MG63 (cell line): Measurements from ENCODE around the gene C11orf24. TPM values are rescaled to one million over a fixed set of nuclear protein-coding genes. Genes with fewer than 3 reads are reported as not detected.

ENCODE experiments used
- DNase-seq: peaks from one replicate; pipeline ENCODE4 v3.0.0-alpha.2; 2020
- H3K27me3 ChIP-seq: fragments of 250-450 bp; sonication (Bioruptor Pico); 2 replicates; pipeline ENCODE4 v1.5.1; 2020; ENCODE audit warnings: mild to moderate bottlenecking, moderate library complexity
- H3K36me3 ChIP-seq: fragments of 250-450 bp; sonication (Bioruptor Pico); 2 replicates; pipeline ENCODE4 v1.5.1; 2020; ENCODE audit warnings: mild to moderate bottlenecking, moderate library complexity
- H3K4me3 ChIP-seq: fragments of 250-450 bp; sonication (Bioruptor Pico); 2 replicates; pipeline ENCODE4 v1.5.1; 2020; ENCODE audit warnings: mild to moderate bottlenecking, moderate library complexity
- H3K9me3 ChIP-seq: fragments of 250-450 bp; sonication (Bioruptor Pico); 2 replicates; pipeline ENCODE4 v1.5.1; 2020; ENCODE audit warnings: mild to moderate bottlenecking, moderate library complexity
- total RNA-seq: library from RNA; depleted of rRNA; stranded (reverse); fragments of >200 nt; shearing (Covaris generic); gene quantifications from 2 replicates; pipeline ENCODE4 v1.2.3, GENCODE V29; 2014; ENCODE audit warnings: low replicate concordance

The C11orf24 gene
- total RNA-seq, 1 experiment from 2014 or later, result 30.3 TPM

DNA sequence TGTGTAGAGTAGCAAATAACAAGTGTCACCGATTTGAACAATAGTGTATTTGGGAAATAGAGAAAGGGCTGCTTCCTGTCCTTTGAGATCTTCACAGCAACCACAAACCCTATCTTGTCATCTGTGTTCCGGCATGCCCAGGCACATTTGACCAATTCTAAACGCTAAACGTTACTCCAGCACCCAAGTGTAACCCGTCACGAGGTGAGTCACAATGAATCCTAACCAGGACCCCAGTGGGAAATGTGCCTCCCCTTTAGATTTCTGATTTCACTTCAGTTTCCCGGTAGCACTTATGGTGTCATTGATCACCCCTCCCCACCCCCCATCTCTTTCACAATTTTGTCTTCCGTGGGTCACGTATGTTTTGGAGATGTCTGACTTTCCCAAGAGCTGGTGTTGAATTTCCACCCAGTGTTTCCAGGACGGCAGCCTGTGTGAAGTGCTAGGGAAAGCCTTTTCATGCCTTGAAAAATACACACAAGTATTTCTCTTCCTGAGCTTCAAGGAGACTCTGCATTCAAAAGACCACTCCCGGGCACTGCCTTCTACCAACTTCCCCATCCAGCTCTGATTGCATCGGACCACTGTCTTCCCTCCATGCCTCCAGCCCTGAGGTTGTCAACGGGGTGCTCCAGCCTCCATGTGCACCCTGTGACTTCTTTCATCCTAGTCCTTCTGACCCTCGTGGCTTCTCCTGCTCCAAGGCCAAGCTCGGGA lies 10.5 kb upstream of the C11orf24 start:
- no peaks in the 10 kb centered on the region for H3K27me3 ChIP-seq
- DNase-seq, result no peak

GRCh38 chr11:68279676-68280075 lies 7.9 kb upstream of the C11orf24 start:
- Histone ChIP-seq H3K4me3 (no peak overlapping the region), H3K36me3 (no peaks in the 10 kb centered on the region)
- no peak for DNase-seq

More for the DNA sequence above, 10.5 kb upstream of the C11orf24 start:
- no peaks in the 10 kb centered on the region for H3K9me3 ChIP-seq
- H3K4me3 ChIP-seq, result no peak overlapping the region
- no peaks in the 10 kb centered on the region for H3K36me3 ChIP-seq

DNA sequence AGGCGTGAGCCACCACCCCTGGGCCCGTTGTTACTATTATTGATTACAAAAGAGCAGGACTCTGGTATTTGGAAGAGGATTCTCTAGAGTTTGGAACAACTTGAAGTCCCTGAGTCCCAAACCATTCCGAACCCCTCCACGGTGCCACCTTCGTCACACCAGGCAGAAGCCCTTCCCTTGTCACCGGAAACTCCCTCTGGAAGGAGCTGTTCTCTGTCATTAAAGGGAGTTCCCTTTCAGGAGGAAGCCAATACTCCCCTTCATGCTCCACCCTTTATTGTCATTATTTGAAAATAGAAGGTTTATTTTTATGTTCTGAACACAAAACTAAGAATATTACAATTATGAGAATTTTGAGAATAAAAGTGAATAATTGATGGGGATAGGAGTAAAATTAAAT lies 5.1 kb upstream of the C11orf24 start:
- no peak for DNase-seq
- Histone ChIP-seq H3K36me3 (no peaks in the 10 kb centered on the region), H3K4me3 (no peak overlapping the region), H3K27me3 (no peaks in the 10 kb centered on the region), H3K9me3 (no peaks in the 10 kb centered on the region)

More at GRCh38 chr11:68279676-68280075, 7.9 kb upstream of the C11orf24 start:
- no peaks in the 10 kb centered on the region for H3K9me3 ChIP-seq
- no peaks in the 10 kb centered on the region for H3K27me3 ChIP-seq

- no peak overlapping the region for H3K4me3 ChIP-seq
- H3K36me3 ChIP-seq, result no peaks in the 10 kb centered on the region; the same call in 1 of the 2 replicates
- no peaks in the 10 kb centered on the region for H3K9me3 ChIP-seq
- no peak for DNase-seq
- H3K27me3 ChIP-seq, result no peaks in the 10 kb centered on the region
These were observed 4.1 kb upstream of the C11orf24 start for GRCh38 chr11:68275721-68276507.

- Histone ChIP-seq H3K36me3 (no peaks in the 10 kb centered on the region; the same call in none of the 2 replicates), H3K4me3 (no peak overlapping the region), H3K9me3 (no peaks in the 10 kb centered on the region), H3K27me3 (no peaks in the 10 kb centered on the region)
- DNase-seq, result no peak
These were observed 2.5 kb upstream of the C11orf24 start for GRCh38 chr11:68274306-68274705.

DNA sequence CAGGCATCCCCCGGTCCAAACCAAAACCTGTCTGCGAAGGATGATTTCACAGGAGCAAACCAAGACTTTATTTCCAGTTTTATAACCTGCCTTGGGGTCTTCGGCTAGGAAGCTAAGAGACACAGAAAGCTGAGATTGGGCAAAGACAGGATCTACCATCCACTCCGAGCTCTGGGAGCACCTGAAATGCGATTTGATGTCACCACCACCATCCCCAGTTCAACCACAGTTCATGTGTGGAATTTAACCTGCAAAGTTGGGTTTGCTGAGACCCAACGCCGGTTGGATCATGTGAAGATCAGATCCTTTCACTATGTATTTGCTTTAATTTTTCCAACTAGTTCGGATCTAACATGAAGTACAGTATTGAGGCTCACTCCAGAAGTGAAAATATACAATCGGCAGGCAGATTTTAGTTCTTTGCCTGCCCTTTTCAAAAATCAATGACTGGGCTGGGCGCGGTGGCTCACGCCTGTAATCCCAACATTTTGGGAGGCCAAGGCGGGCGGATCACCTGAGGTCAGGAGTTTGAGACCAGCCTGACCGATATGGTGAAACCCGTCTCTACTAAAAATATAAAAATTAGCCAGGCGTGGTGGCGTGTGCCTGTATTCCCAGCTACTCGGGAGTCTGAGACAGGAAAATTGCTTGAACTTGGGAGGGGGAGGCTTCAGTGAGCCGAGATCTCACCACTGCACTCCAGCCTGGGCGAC lies 1.4 kb upstream of the C11orf24 start:
- peaks cover 7% of the 10 kb centered on the region for H3K36me3 ChIP-seq
- H3K9me3 ChIP-seq, result no peaks in the 10 kb centered on the region
- DNase-seq, result no peak
- H3K27me3 ChIP-seq, result no peaks in the 10 kb centered on the region
- H3K4me3 ChIP-seq, result peak overlapping the region; percentile 88

DNA sequence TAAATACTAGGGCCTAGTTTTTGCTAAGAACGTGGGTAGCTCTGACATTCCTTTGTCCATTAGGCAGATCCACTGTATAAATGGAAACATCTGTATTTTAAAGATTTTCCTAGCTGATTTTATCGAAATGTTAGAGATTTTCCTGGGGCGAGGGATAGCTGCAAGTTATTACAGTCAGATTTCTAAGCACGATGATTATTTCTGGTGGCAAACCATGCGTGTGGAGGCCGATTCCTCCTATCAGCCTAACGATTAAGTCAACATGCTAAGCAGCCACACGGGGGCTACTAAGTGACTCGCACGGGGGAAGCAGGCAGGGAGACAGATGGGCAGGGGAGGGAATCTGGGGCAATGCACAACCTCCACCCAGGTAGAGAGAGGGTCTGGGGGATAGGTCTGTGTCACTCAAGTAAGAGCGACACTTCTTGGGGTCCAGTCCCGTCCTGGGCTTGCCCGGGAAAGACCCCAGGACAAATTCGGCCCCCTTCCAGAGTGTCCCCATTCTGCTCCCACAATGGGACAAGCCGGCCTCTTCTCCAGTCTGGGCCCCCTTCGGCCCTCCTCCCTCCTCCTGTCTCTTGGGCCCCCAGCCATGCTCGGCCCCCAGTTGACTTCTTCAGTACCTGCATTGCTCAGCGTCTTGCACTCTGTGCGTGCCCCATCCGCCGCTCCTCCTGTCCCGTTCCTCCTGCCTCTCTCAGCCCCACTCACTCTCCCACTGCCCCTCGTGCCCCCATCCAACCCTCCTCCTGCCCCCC lies 571 bp downstream of the C11orf24 start:
- peak; percentile 76 for DNase-seq

DNA sequence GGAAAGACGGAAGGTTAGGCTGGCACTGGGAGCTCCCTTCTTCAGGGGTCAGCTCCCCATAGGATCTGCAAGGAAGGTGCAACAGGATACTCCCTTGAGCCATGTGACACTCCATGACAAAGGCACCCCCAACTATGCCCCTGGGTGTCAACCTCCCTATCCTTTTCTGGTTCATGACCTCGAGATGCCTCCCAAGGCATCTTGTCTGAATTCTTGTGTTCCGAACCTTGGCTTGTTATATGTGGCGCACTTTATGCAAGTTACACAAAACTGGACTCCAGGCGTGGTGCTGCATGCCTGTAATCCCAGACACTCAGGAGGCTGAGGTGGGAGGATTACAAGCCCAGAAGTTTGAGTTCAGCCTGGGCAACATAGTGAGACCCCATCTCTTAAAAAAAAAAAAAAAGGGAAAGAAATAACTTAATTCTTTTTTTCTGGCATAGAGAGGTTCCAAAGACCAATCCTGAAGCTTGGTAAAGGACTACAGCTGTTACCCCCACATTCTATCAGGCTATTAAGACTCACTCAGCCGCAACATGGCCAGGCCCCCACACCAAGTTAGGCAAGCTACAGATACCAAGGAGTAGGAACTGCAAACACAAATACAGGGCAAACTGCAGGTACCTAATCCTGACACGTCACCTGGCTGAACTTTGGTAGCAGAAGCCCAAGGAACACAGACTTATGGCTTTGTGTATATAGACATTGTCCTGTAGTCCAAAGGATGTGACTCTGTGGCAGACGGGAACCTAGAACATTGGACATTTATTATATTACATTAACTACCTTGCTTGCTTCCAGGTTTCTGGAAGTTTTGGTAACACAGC lies 1.4 kb downstream of the C11orf24 start:
- no peaks in the 10 kb centered on the region for H3K9me3 ChIP-seq
- DNase-seq, result no peak
- peaks cover 34% of the 10 kb centered on the region for H3K36me3 ChIP-seq
- H3K4me3 ChIP-seq, result peak overlapping the region; percentile 88
- H3K27me3 ChIP-seq, result no peaks in the 10 kb centered on the region

More for the DNA sequence above, 571 bp downstream of the C11orf24 start:
- Histone ChIP-seq H3K4me3 (peak overlapping the region; percentile 88), H3K9me3 (no peaks in the 10 kb centered on the region), H3K36me3 (peaks cover 27% of the 10 kb centered on the region), H3K27me3 (no peaks in the 10 kb centered on the region)

DNA sequence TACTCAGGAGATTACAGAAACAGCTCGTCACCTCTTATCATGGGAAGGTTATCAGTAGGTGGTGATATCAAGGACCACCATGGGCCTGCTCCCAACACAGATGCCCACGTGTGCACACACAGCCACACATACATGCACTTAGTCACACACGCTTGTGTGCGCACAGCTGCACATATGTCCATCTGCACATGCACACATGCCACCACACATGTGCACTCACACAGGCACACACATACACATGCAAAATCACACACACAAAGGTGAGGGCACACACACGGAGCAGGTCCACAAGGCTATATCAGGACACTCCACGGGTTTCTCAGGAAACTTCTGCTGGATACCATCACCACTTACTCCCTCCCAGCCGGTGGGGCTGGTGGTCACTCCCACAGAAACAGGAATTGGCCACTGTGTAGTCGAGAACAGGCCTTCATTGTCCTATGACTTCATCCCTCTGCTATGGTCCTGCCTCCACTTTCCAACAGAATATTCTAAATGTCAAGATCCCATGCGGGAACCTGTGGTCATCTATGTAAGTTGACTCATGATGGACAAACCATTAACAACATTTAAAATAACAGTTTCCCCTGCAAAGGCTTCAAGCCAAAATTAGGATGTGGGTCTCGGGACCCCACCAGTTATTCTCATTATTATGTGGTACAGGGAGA lies 2.2 kb downstream of the C11orf24 start:
- Histone ChIP-seq H3K36me3 (peaks cover 41% of the 10 kb centered on the region), H3K27me3 (no peaks in the 10 kb centered on the region), H3K9me3 (no peaks in the 10 kb centered on the region), H3K4me3 (no peak overlapping the region)
- DNase-seq, result peak; percentile 16

GRCh38 chr11:68267881-68268240 lies 3.9 kb downstream of the C11orf24 start:
- no peak overlapping the region for H3K4me3 ChIP-seq
- DNase-seq, result no peak
- H3K9me3 ChIP-seq, result no peaks in the 10 kb centered on the region
- no peaks in the 10 kb centered on the region for H3K27me3 ChIP-seq
- H3K36me3 ChIP-seq, result peaks cover 47% of the 10 kb centered on the region

DNA sequence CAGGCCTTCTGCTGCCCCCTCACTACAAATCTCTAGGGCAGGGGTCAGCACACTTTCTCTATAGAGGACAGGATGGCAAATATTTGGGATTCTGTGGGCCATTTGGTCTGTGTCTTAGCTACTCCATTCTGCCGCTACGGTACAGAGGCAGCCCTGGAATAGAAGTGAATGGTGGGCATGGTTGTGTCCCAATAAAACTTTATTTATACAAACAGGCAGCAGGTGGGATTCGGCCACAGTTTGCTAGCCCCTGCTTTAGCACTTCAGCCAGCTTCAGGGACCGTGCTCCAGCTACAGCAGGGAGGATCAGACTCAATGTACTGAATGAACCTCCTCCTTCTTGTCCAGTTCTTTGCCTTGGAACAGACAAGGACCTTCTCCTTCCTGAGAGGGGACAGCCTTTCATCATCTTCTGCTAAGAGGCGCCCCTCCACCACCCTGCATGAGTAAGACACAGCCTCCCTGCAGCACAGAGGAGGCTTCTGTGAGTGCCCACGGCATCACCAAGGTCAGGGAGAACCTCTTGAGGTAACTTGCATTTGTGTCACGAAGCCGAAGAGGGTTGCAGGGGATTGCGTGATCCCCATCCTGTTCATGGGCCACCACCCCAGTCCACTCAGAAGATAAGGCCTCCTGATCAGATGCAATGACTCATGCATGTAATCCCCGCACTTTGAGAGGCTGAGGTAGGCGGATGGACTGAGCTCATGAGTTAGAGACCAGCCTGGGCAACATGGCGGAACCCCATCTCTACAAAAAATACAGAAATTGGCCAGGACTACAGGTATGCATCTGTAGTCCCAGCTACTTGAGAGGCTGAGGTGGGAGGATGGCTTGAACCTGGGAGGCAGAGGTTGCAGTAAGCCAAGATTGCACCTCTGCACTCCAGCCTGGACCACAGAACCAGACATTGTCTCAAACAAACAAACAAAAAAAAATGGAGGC lies 4.6 kb downstream of the C11orf24 start:
- no peak overlapping the region for H3K4me3 ChIP-seq
- H3K27me3 ChIP-seq, result no peaks in the 10 kb centered on the region
- no peaks in the 10 kb centered on the region for H3K9me3 ChIP-seq
- H3K36me3 ChIP-seq, result peaks cover 52% of the 10 kb centered on the region
- DNase-seq, result no peak

- H3K9me3 ChIP-seq, result no peaks in the 10 kb centered on the region
- no peak for DNase-seq
- peaks cover 56% of the 10 kb centered on the region for H3K36me3 ChIP-seq
- H3K4me3 ChIP-seq, result no peak overlapping the region
- H3K27me3 ChIP-seq, result no peaks in the 10 kb centered on the region
These were observed 5.5 kb downstream of the C11orf24 start for GRCh38 chr11:68266121-68266891.

DNA sequence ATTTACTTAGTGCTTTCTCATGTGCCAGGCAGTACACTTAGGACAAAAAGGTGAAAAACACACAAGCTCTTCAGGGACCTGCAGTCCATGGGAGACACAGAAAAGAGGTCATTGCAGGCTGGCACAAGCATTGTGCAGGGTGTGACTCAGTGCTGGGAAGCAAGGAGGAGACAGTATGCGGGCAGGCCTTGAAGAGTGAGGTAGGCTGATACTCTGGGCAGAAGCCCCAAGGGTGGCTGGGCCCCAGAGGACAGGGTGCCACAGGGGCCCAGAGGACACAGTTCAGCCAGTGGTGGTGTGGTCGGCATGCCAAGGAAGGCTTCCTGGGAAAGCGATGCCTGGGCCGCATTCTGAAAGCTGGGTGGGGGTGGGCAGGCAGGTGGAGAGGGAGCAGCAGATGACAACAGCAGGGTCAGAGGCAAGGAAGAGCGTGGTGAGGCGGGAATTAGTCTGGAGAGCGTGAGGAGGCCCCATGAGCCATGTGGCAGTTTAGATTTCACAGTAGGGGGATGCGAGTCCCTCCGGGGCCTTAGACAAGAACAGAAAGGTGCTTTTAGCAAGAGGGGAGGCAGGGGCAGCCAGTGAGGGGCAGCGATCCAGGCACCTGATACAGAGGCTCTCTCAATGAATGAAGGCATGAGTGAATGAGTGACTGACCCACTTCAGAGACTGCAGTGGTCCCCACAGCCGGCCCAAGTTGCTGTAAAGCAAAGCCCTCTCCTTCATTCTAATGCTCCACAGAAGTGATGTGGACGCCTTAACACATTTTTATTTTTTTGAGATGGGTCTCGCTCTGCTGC lies 6.8 kb downstream of the C11orf24 start:
- DNase-seq, result no peak
- Histone ChIP-seq H3K9me3 (no peaks in the 10 kb centered on the region), H3K36me3 (peaks cover 58% of the 10 kb centered on the region), H3K27me3 (no peaks in the 10 kb centered on the region), H3K4me3 (no peak overlapping the region)
